HG02623 (cell line): ENCODE measurements around the gene RNF4.
A peak's percentile ranks its signal among the peaks of the same experiment; 100 is the strongest.
"Not testable (repeated sequence)": the region's sequence is repeated elsewhere in the genome, so short reads cannot be mapped to it uniquely, and the experiment has no call there.

Experiments
- ATAC-seq: cut with Tn5 transposase; IDR thresholded peaks from one replicate; pipeline ENCODE4 v1.9.1; 2021; ENCODE audit warnings: moderate library complexity; ENCODE audit not compliant: unreplicated experiment

The RNF4 gene, protein sequence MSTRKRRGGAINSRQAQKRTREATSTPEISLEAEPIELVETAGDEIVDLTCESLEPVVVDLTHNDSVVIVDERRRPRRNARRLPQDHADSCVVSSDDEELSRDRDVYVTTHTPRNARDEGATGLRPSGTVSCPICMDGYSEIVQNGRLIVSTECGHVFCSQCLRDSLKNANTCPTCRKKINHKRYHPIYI

DNA sequence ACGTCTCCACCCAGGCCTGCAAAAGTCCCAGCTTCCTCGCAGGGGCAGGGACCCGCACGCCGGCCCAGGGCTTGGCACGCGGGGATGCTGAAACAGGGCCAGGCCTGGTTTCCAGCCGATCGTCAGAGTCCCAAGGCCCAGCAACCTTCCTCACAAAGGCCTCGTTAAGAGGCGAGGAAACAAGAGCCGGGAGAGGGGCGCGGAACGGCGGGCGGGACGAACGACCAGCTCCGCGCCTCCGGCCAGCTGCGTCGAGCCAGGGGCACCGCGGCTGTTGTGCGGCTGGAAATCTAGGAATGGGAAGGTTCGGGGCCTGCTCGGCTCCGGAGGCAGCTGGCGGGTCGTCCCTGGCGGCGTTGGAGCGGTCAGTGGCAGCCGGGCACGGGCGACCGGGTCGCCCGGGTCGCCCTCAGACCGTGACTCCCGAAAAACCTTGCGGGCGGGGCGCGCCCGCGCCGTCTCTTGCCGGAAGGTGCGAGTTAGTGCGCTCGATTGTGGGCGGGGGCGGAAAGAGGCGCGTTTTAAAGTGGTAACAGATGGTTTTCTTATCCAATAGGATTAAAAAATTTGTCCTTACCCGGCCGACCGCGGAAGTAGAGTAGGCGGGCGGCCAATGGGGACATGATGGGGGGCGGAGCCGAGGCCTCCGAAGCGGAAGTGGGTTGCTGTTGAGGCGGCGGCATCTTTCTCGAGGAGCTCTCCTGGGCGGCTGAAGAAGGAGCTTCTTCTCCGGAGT, at the start of gene RNF4:
Gene RNF4, plus strand, starts transcription at position 651 of the 736 bp plus-strand sequence. CDS start 21,388 bp downstream, outside the sequence.
- ATAC-seq: peak; percentile 83

DNA sequence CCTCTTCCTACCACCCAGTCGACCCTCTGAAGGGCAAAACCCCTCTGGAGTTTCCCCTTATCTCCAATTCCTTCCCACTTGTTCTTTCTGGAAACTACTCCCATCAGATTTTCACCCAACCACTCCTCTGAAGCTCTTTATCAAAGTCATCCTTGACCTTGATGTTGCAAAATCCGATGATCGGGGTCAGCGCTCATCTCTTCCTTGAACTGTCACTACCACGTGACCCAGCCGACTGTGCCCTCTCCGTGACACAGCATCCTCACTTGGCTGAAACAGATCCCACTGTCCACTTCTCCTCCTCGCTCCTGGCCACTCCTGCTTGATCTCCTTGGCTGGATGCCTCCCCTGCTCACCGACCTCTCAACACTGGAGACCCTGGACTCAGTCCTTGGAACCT, 49.1 kb upstream of the RNF4 start:
- ATAC-seq: no peak

DNA sequence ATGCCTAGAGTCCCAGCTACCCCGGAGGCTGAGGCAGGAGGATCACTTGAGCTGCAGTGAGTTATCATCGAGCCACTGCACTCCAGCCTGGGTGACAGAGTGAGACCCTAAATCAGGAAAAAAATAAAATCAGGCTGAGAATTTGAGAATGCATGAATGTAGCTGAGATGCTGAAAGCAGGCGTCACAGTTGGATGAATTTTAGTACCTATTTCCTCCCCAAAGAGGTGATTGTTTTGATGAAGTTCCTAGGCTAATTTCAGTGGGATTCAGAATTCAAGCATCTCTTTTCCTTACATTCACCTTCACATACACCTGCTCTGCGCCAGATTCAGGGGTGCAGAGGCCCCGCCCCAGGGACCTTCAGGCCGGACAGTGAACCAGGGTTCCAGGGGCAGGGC, 47.0 kb upstream of the RNF4 start:
- no peak for ATAC-seq

DNA sequence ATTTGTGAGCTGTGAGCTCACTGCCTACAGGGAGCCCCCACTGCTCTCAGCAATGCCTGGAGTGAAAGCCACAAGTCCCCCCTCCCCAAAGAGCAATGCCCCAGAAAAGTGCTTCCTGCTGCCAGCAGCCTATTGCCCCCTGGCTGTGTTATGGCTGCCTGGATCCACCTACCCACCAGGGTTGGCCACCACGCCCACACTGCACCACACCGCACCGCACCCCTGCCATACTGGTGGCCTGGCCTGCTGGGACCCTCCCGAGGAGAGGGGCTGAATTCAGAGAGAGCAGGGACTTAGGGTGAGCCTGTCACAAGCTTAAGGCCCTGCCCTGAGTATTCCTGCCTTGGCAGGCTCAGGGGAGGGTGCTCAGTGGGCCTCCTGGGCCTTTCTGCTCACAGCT, 45.8 kb upstream of the RNF4 start:
- no peak for ATAC-seq

DNA sequence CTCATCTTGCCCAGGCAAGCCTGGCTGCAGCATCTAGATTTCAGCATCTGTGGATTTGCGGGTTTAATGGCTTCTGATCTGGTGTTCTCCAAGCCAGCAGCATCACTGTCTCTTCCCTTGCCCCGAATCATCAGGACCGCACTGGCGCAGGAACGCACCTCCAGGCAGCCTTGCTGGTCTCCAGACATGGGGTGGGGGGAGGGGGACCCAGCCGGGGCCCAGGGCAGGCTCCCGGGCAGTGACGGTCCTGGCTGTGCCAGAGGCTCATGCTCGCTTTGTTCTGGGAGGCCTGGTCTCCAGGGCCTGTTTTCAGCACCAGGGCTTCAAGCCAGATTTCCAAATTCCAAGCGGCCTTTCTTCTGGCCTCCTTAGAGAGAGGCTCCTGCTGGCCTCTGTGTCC, 45.2 kb upstream of the RNF4 start:
- ATAC-seq: no peak

DNA sequence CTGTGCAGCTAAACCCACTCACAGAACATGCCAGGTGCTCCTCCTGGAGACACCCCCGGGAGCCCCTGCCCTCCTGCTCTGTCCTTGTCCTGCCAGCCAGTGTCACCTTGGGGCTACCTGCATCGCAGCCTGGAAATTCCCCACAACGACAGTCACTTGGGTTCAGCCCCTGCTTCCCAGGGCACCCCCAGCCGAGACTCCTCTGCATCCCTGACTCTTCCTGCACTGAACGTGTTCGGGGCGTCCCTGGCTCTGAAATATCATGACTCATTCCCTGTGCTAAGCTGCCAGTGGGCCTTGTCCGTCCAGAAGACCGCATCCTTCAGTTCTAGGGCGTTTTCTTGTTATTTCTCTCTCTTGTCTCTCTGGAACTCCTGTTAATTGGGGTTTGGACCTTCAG, 44.3 kb upstream of the RNF4 start:
- ATAC-seq: no peak

DNA sequence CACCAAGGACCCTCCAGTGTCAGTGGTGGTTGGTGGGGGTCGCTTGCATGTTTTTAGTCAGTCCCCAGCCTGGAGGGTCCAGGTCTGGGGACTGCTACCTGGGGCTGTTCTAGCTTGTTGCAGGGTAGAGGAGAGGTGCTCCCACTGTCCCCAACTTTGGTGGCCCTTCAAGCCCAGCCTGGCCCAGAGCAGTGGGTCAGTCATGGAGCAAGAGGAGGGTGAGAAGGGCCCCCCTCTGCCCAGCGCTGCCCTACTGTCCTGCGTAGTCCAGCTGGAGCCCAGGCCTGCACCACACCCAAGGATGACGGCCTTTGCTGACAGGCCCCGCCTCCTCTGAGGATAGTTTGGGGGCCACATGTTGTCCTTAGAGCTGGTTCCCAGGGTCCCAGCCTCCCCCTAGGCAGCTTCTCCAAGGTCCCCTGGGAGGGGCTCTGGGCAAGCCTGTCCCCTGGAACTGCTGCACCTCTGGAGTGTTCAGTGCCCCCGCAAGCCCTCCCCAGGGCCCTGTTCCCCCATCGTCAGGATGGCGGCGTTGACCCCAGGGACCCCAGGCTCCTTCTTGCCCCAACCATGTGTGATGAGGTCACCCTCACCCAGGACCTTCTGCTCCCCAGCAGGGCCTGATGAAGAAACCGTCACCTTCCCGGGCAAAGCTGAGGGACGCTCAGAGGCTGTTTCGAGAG, 43.4 kb upstream of the RNF4 start:
- ATAC-seq: no peak

DNA sequence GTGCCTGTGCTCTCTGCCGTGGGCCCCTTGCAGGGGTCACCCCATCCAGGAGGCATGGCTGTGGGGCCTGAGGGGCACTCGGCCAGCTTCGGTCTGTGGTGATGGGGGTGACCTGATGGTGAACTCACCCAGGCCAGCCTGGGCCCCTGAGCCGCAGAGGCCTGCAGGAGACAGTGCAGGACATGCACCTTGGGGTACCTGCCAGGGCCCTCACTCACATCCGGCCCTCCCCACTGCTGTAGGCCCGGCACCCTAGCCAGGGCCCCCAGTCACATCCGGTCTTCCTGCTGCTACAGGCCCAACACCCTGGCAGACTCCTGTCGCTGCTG, 42.9 kb upstream of the RNF4 start:
- no peak for ATAC-seq

DNA sequence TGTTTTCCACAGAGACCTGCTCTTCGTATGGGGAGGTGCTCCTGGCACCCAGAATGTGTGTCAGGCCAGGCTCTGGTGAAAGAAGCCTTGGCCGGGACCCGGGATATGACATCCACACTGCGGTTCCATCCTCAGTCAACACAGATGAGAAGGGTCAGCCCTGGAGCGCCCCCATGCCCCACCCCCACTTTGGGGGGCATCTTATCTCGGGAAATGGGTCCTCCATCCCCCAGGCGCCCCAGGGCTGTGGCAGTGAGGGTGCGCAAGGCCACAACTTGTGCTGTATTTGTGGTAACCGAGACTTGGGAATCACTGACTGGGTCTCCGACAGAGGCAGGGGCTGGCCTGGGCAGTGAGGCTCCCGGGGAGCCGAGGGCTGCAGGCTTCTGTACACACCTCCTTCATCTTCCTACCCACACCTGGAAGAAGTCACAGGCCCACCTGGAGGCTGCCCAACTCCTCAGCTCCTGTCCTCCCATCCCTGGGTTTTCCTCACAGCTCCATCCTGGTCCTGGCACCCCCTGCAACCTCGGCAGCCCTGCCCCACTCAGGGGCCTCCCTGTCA, 42.1 kb upstream of the RNF4 start:
- ATAC-seq: no peak

DNA sequence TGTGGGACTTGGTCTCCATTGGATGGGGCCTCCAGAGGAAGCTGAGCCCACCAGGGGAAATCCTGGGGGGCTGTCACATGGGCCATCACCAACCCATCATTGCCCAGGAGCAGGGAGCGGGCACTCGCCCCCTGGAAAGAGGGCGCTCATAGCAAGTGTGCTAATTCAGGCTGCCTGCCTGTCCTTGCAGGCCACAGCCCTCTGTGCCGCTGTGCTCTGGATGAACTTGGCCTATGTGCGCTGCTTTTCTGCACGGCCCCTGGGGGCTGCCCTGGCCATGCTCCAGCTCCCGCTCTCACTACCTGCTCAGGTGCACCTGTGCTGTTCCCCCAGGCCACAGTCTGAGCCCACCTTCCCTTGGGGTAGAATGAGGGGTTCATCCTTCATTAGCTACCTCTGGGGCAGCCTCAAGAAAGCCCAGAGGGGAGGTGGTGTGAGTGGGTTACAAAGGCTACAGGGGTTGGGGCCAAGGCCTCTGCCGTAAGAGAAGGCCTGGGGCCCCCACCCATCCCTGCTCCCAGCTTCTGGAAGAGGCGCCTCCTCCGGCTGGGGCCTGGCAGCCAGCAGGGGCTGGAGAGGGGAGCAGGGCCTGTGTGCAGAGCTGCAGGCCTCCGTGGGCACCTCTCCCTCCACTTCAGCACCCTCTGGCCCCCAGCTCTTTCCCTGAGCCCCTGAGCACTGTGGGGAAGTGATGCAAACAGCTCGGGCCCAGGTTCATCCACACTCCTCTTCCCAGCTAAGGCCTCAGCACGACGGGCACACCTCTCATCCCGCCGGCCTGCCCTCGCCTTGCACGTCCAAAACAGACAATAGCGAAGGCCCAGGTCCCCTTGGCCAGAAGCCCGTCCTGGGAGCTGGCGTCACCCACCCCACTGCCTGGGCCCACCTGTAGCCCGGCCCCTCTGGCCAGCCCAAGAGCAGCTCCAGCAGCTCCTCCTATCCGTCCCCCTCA, 41.2 kb upstream of the RNF4 start:
- no peak for ATAC-seq

DNA sequence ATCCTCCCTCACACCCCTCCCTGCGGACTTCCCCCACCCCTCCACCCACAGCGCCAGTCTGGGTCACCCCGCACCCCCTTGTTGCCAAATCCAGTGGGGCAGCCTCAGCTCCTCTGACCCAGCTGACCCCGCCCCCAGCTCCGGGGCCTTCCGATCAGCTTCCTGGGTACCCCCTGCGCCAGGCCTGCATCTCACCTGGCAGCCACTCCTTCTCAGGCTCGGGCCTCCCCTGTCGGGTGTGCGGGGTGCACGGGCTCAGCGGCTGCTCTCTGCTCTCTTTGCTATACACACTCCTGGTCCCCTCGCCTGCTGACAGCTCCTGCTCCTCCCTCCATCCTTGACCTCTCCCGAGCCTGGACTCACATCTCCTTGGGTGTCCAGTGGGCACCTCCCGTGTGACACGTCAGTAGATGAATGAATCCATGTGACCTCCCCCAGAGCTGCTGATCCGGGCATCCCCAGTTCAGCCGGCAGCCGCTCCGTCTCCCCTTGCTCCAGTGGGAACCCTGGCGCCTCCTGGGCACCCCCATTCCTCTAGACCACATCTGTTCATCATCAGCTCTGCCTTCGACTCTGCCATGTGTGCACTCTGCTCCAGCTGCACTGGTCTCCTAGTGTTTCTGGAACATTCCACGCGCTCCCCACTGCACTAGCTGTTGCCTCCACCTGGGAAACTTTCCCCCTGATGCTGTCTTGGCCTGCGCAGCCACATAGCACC, 40.3 kb upstream of the RNF4 start:
- ATAC-seq: no peak

DNA sequence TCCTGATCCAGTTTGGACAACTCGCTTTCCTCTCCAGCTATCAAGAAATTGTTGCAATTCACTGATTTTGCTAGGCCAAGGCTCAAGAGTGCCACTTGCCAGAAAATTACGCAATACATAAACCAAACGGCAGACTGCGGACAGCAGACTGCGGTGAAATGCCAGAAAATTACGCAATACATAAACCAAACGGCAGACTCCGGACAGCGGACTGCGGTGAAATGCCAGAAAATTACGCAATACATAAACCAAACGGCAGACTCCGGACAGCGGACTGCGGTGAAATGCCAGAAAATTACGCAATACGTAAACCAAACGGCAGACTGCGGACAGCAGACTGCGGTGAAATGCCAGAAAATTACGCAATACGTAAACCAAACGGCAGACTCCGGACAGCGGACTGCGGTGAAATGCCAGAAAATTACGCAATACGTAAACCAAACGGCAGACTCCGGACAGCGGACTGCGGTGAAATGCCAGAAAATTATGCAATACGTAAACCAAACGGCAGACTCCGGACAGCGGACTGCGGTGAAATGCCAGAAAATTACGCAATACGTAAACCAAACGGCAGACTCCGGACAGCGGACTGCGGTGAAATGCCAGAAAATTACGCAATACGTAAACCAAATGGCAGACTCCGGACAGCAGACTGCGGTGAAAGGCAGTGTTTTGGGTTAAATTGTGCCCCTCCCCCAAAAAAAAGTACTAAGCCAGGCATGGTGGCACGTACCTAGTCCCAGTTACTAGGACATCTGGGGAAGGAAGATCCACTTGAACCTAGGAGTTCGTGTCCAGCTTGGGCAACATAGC, 38.8 kb upstream of the RNF4 start:
- ATAC-seq: not testable (repeated sequence)

DNA sequence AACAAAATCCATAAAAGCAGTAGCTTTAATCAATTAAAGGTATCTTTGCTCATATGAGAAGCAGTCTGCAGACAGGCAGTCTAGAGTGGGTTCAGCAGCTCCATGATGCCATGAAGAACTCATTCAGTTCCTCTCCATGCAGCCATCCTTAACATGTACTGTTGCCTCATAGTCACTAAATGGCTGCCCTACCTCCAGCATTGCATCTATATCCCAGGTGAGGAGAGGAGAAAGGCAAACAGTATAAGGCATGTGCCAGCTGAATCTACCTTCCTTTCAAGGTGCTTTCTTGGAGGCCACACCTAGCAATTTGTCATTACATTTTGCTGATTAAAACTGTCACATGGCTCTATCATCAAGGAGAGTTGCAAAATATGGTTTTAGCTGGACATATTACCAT, 36.9 kb upstream of the RNF4 start:
- no peak for ATAC-seq

DNA sequence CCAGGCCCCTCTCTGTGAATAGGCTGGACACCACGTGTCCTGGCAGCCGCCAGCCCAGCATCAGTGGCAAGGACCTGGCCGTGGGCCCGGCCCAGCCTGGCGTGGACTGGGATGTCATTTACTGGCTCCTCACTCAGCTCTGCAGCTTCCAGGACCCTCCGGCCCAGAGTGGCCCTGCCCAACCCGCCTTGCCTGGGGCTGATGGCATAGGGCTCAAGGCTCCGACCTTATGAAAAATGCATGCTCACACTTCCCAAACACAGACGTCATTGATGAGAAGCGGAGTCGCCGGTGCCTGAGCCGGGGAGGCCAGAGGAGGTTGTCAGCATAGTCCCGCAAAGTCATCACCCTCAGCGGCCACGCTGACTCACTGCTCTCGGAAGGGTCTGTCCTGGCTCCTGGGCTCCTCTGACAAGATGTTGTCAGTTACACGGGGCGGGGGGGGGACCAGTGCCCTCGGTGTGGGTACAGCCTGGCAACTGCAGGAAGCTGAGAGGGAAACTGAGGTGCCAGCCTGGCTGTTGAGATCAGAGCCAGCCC, 35.8 kb upstream of the RNF4 start:
- no peak for ATAC-seq

DNA sequence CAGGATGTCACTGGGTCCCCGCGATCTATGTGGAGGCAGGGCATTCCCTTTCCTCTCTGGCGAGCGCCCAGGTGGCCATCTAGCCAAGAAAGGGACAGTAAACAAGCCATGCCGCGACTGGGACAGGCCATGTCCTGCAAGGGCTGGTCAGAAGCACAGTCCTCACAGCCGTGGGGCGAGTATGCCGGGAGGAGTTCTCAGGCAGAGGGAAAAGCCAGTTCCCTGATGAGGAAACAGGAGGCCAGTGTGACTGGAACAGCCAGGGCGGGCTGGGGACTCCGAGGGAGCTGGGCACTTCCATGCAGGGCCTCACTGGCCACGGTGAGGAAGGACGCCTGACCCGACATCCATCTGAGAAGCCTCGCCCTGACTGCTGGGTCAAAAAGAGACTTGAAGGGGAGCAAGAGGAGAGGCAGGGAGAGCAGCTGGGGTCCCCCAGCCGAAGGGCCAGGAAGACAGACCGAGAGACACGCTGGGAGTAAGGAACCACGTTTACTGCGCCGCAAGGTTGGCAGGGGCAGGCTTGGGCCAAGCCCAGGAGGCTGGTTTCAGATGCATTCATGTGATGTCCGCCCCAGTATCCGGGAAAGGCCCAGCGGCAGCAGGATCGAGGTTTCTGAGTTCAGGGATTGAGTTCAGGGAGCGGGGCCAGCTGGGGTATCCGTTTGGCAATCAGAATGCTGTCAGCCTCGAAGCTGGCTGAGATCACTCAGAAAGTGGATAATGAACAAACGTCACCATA, 35.1 kb upstream of the RNF4 start:
- no peak for ATAC-seq

DNA sequence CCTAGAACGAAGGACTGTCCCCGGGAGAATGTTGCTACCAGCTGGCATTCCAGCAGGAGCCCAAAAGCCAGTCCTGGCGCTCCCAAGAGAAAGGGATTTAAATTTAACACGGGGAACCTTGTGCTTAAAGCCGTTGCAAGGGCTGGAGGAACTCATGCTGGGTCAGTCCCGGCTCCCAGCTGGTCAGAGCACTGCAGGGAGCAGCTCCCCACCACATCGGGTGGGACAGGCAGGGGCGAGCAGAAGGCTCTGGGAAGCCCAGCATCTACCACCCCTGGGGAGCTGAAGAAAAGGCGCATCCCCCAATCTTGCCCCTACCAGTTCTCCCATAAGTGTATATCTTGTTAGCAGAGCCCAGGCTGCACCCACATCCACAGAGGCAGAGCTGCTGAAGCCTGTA, 34.5 kb upstream of the RNF4 start:
- ATAC-seq: no peak

DNA sequence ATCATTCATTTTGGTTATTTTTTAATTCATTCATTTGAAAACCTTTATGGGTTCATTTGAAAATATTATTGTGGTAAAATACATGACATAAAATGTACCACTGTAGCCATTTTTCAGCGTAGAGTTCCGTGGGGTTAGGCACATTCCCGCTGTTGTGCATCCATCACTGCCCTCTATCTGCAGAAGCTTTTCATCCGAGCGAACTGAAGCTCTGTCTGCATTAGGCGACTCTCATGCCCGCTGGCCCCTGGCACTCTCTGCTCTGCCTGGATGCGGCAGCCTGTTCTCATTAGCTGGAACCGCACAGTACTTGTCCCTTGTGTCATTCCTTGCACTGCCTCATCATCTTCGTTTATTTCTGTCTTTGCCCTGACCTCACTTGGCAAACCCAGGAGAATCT, 32.6 kb upstream of the RNF4 start:
- no peak for ATAC-seq

DNA sequence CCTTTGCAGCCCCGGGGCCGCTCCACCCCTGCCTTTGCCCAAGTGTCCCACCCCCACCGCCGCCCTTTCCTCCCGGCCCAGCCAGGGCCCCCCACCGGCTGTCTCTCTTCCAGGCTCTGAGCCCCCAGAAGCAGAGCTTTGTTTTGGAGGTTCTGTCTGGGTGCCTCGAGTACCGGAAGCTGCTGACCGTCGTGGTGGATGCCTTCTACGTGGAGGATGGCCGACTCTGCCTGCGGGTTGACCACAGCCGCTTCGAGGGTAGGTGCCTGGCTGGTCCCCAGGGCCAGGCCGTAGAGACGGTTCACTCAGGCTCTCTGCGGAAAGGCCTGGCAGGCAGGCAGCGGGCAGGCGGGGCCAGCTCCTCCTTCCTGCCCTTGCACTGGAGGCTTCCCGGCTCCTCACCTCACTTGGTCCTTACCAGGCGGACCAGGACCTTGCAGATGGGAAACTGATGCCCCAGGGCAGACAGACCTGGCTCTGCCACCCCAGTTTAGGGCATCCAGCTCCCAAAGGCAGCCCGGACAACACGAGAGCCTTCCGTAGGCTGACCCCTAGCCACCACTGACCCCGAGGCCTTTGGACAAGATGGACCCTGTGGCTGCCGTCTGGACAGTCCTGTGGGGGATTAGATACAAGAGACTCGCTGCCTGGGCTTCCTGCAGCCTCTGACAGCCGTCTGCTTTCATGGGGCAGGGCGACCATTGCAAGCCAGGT, 32.0 kb upstream of the RNF4 start:
- ATAC-seq: no peak
